SK-N-SH (cell line): Measurements from ENCODE around the gene ZFAND6. TPM values are rescaled to one million over a fixed set of nuclear protein-coding genes. Genes with fewer than 3 reads are reported as not detected.
A peak's percentile ranks its signal among the peaks of the same experiment; 100 is the strongest.

Source experiments
- CTCF ChIA-PET: fragments of 300-600, 350-600 bp; formaldehyde crosslinking; extraction: SDS; loops from one replicate; lab custom pipeline; 2021; lab: Yijun Ruan, JAX
- POLR2A ChIA-PET: fragments of 350-600 bp; sonication (Branson Sonifier 250); formaldehyde crosslinking; extraction: SDS; loops from one replicate; lab custom pipeline; 2020; ENCODE audit warnings: antibody characterized with exemption, inconsistent platforms; lab: Yijun Ruan, JAX
- DNase-seq: peaks from one replicate; pipeline ENCODE4 v3.0.0; 2012
- H2AFZ ChIP-seq: fragments of 200-600 bp; sonication (generic); 2 replicates; pipeline ENCODE4 v1.8.1; 2016; ENCODE audit warnings: antibody characterized with exemption, mild to moderate bottlenecking, low read depth
- H3F3A ChIP-seq: fragments of 200-600 bp; sonication (generic); replicated peaks from 2 replicates; pipeline ENCODE3; 2016; ENCODE audit warnings: antibody characterized with exemption, mild to moderate bottlenecking; ENCODE audit not compliant: insufficient read depth
- H3K27ac ChIP-seq, 2 experiments: fragments of 200-500 bp in 1 of 2; fragments of 200-600 bp in 1 of 2; sonication (Bioruptor generic) in 1 of 2; sonication (generic), shearing (Covaris generic) in 1 of 2; 2 replicates each; pipeline versions ENCODE4 v1.5.1 to v1.6.1; 2014 to 2016; ENCODE audit warnings: low read depth in 2 of 2, inconsistent platforms in 1 of 2, low read length in 1 of 2, mild to moderate bottlenecking in 1 of 2, mixed read lengths in 1 of 2
- H3K27me3 ChIP-seq: fragments of 200-600 bp; sonication (generic), shearing (Covaris generic); 2 replicates; pipeline ENCODE4 v1.6.1; 2016; ENCODE audit warnings: mixed run types; ENCODE audit not compliant: insufficient read depth
- H3K36me3 ChIP-seq, 2 experiments: fragments of 200-500 bp in 1 of 2; fragments of 200-600 bp in 1 of 2; sonication (Bioruptor generic) in 1 of 2; sonication (generic) in 1 of 2; replicated peaks in 1 of 2; 2 replicates each; pipeline versions ENCODE3 to v1.5.1; 2014 to 2016; ENCODE audit warnings: low read length in 1 of 2, mild to moderate bottlenecking in 1 of 2; ENCODE audit not compliant: insufficient read depth in 2 of 2, control insufficient read depth in 1 of 2
- H3K4me1 ChIP-seq, 2 experiments: fragments of 200-500 bp in 1 of 2; fragments of 200-600 bp in 1 of 2; sonication (Bioruptor generic) in 1 of 2; sonication (generic), shearing (Covaris generic) in 1 of 2; 2 replicates each; pipeline versions ENCODE4 v1.5.1 to v1.6.1; 2014 to 2016; ENCODE audit warnings: low read depth in 1 of 2, low read length in 1 of 2, mixed run types in 1 of 2; ENCODE audit not compliant: insufficient read depth in 2 of 2, control insufficient read depth in 1 of 2
- H3K4me2 ChIP-seq: fragments of 200-600 bp; sonication (generic), shearing (Covaris generic); 2 replicates; pipeline ENCODE4 v1.6.1; 2017; ENCODE audit warnings: mixed run types
- H3K4me3 ChIP-seq, 2 experiments: fragments of 200-500 bp in 1 of 2; fragments of 200-600 bp in 1 of 2; sonication (Bioruptor generic) in 1 of 2; sonication (generic), shearing (Covaris generic) in 1 of 2; 2 replicates each; pipeline versions ENCODE4 v1.5.1 to v1.8.1; 2014 to 2016; ENCODE audit warnings: low read depth in 2 of 2, inconsistent platforms in 1 of 2, low read length in 1 of 2, mild to moderate bottlenecking in 1 of 2, mixed read lengths in 1 of 2, moderate library complexity in 1 of 2
- H3K79me2 ChIP-seq: fragments of 200-600 bp; sonication (generic); 2 replicates; pipeline ENCODE4 v1.8.1; 2017; ENCODE audit warnings: mild to moderate bottlenecking; ENCODE audit not compliant: insufficient read depth
- H3K9ac ChIP-seq: fragments of 200-600 bp; sonication (generic); 2 replicates; pipeline ENCODE4 v1.6.1; 2017; ENCODE audit warnings: mixed run types
- H3K9me2 ChIP-seq: fragments of 200-600 bp; sonication (generic); 2 replicates; pipeline ENCODE4 v1.6.1; 2017; ENCODE audit warnings: mixed run types
- H3K9me3 ChIP-seq: fragments of 200-600 bp; sonication (generic); 2 replicates; pipeline ENCODE4 v1.6.1; 2017; ENCODE audit warnings: mixed run types, mild to moderate bottlenecking, moderate library complexity
- H4K20me1 ChIP-seq: fragments of 200-600 bp; sonication (generic); 2 replicates; pipeline ENCODE4 v1.6.1; 2017; ENCODE audit warnings: mild to moderate bottlenecking, mixed run types; ENCODE audit not compliant: insufficient read depth
- FOSL2 ChIP-seq: IDR thresholded peaks from 2 replicates; pipeline ENCODE4 v1.4.0; 2012; ENCODE audit warnings: low read depth, mild to moderate bottlenecking, moderate library complexity, borderline replicate concordance
- FOXJ3 ChIP-seq: sonication (generic); formaldehyde crosslinking; IDR thresholded peaks from 2 replicates; pipeline ENCODE4 v1.5.1; 2020; ENCODE audit warnings: mild to moderate bottlenecking, missing genetic modification reagents
- FOXM1 ChIP-seq: IDR thresholded peaks from 2 replicates; pipeline ENCODE4 v1.4.0; 2012; ENCODE audit warnings: low read depth, mild to moderate bottlenecking
- IRF3 ChIP-seq: fragments of 150-350 bp; IDR thresholded peaks from 2 replicates; pipeline ENCODE4 v1.6.1; 2016; ENCODE audit warnings: mild to moderate bottlenecking, low read depth, low read length
- JUND ChIP-seq: IDR thresholded peaks from 2 replicates; pipeline ENCODE4 v1.4.0; 2012
- MXI1 ChIP-seq: IDR thresholded peaks from 2 replicates; pipeline ENCODE4 v1.6.1; 2012; ENCODE audit warnings: mild to moderate bottlenecking, low read depth, low read length, improper control_type of control experiment
- NFIC ChIP-seq: IDR thresholded peaks from 2 replicates; pipeline ENCODE4 v1.4.0; 2012; ENCODE audit warnings: borderline replicate concordance
- NRF1 ChIP-seq: IDR thresholded peaks from 2 replicates; pipeline ENCODE4 v1.6.1; 2012; ENCODE audit warnings: low read depth, mild to moderate bottlenecking, low read length
- PBX3 ChIP-seq: IDR thresholded peaks from 2 replicates; pipeline ENCODE4; 2012
- POLR2AphosphoS5 ChIP-seq: IDR thresholded peaks from 2 replicates; pipeline ENCODE4 v1.6.1; 2012; ENCODE audit warnings: low read depth, low read length
- RAD21 ChIP-seq: IDR thresholded peaks from 2 replicates; pipeline ENCODE4 v1.6.1; 2012; ENCODE audit warnings: mild to moderate bottlenecking, low read length
- RFX5 ChIP-seq: IDR thresholded peaks from 2 replicates; pipeline ENCODE4 v1.6.1; 2012; ENCODE audit warnings: mild to moderate bottlenecking, improper control_type of control experiment, low read length
- TCF12 ChIP-seq: IDR thresholded peaks from 2 replicates; pipeline ENCODE4 v1.4.0; 2012
- TEAD4 ChIP-seq: IDR thresholded peaks from 2 replicates; pipeline ENCODE4 v1.4.0; 2012; ENCODE audit warnings: mild to moderate bottlenecking, borderline replicate concordance; ENCODE audit not compliant: insufficient read depth
- polyA plus RNA-seq, 3 experiments: library from polyadenylated mRNA; depleted of rRNA; stranded (reverse); fragments of >200 nt; gene quantifications; 2 replicates each; pipeline ENCODE4 v1.2.3, GENCODE V29; 2012
- TF ChIP-seq, protein P1 (sequence below): fragments of 200-600 bp; sonication (generic); IDR thresholded peaks from 2 replicates; pipeline ENCODE4 v1.6.1; 2017; ENCODE audit warnings: antibody characterized with exemption, mild to moderate bottlenecking, moderate library complexity
- TF ChIP-seq, protein P2 (sequence below): IDR thresholded peaks from 2 replicates; pipeline ENCODE4 v1.6.1; 2012; ENCODE audit warnings: mild to moderate bottlenecking, low read depth, low read length, moderate library complexity

ZFAND6 gene
- polyA plus RNA-seq, 1 of the 3 experiments (the other 2 are of a cell fraction): 90.1 TPM

- no peak for TF ChIP-seq PBX3
- TF ChIP-seq RAD21: no peak
- no peak for TF ChIP-seq POLR2AphosphoS5
- no peak for TF ChIP-seq FOSL2
- TF ChIP-seq JUND: no peak
- TF ChIP-seq, protein P1, sequence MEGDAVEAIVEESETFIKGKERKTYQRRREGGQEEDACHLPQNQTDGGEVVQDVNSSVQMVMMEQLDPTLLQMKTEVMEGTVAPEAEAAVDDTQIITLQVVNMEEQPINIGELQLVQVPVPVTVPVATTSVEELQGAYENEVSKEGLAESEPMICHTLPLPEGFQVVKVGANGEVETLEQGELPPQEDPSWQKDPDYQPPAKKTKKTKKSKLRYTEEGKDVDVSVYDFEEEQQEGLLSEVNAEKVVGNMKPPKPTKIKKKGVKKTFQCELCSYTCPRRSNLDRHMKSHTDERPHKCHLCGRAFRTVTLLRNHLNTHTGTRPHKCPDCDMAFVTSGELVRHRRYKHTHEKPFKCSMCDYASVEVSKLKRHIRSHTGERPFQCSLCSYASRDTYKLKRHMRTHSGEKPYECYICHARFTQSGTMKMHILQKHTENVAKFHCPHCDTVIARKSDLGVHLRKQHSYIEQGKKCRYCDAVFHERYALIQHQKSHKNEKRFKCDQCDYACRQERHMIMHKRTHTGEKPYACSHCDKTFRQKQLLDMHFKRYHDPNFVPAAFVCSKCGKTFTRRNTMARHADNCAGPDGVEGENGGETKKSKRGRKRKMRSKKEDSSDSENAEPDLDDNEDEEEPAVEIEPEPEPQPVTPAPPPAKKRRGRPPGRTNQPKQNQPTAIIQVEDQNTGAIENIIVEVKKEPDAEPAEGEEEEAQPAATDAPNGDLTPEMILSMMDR: no peak
Observed at GRCh38 chr15:80061582-80061981, 2.1 kb downstream of the ZFAND6 start (continued).

DNA sequence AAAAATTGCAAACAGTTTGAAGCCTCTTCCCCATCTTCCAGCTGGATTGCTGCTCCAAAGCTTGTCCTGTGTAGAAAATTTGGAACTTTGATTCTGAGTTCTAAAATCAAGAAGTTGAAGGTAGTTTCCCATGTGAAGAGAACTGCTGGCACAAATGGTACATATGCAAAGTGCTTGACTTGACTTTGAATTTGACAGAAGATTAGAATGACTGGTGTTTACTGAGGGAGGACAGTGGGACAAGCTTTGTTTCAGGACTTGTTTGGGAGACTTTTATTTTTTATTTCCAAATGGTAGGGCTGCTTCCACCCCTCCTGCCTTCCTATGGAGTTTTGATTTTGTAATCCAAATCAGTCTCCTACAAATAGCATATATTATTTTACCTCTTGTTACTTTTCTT, 7.4 kb downstream of the ZFAND6 start:
- peaks cover 86% of the 10 kb centered on the region for H3K79me2 ChIP-seq
- TF ChIP-seq POLR2AphosphoS5 (no peak), RAD21 (no peak), FOXJ3 (no peak), JUND (no peak), IRF3 (no peak), TEAD4 (no peak), NRF1 (no peak), TCF12 (no peak), FOXM1 (no peak), MXI1 (no peak), NFIC (no peak), RFX5 (no peak)
- TF ChIP-seq, protein P2, sequence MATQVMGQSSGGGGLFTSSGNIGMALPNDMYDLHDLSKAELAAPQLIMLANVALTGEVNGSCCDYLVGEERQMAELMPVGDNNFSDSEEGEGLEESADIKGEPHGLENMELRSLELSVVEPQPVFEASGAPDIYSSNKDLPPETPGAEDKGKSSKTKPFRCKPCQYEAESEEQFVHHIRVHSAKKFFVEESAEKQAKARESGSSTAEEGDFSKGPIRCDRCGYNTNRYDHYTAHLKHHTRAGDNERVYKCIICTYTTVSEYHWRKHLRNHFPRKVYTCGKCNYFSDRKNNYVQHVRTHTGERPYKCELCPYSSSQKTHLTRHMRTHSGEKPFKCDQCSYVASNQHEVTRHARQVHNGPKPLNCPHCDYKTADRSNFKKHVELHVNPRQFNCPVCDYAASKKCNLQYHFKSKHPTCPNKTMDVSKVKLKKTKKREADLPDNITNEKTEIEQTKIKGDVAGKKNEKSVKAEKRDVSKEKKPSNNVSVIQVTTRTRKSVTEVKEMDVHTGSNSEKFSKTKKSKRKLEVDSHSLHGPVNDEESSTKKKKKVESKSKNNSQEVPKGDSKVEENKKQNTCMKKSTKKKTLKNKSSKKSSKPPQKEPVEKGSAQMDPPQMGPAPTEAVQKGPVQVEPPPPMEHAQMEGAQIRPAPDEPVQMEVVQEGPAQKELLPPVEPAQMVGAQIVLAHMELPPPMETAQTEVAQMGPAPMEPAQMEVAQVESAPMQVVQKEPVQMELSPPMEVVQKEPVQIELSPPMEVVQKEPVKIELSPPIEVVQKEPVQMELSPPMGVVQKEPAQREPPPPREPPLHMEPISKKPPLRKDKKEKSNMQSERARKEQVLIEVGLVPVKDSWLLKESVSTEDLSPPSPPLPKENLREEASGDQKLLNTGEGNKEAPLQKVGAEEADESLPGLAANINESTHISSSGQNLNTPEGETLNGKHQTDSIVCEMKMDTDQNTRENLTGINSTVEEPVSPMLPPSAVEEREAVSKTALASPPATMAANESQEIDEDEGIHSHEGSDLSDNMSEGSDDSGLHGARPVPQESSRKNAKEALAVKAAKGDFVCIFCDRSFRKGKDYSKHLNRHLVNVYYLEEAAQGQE: no peak
- TF ChIP-seq, all 33 proteins: peak for 0
- H3K9me2 ChIP-seq: no peaks in the 10 kb centered on the region
- H3K9me3 ChIP-seq: no peaks in the 10 kb centered on the region
- peaks cover 15% of the 10 kb centered on the region for H4K20me1 ChIP-seq
- H3K27me3 ChIP-seq: no peaks in the 10 kb centered on the region
- no peak overlapping the region for H3K9ac ChIP-seq
- DNase-seq: no peak
- H3F3A ChIP-seq: peaks cover 24% of the 10 kb centered on the region
- H3K4me2 ChIP-seq: no peak overlapping the region
- no peak overlapping the region for H3K4me3 ChIP-seq
- H2AFZ ChIP-seq: no peak overlapping the region
- H3K4me1 ChIP-seq: peaks cover 6 to 19% of the 10 kb centered on the region in 2 experiments
- no peaks in the 10 kb centered on the region for H3K36me3 ChIP-seq
- ChIA-PET POLR2A (no interaction called here), CTCF (interaction anchor here (1.2 kb wide), 1 partner anchor 25 kb away, joined by 3 read pairs; no protein-coding TSS in a partner anchor)
- 0 out of 4 replicates have a peak overlapping the region, but pooled peaks of 1 of the 2 experiments have one; percentile 7 for H3K27ac ChIP-seq
